Heart right ventricle (tissue), 16 donors: Measurements from ENCODE around the gene MEF2D. TPM values are rescaled to one million over a fixed set of nuclear protein-coding genes. Genes with fewer than 3 reads are reported as not detected.

Source experiments
- ATAC-seq, 8 donors: fragments of 200-7000 bp; cut with Tn5 transposase; one replicate each; pipeline ENCODE4 v1.9.1; 2020; ENCODE audit warnings: mild to moderate bottlenecking in 8 of 8, moderate library complexity in 8 of 8, moderate number of reproducible peaks in 1 of 8
- DNase-seq, 2 donors: peaks; one replicate each; pipeline ENCODE4 v3.0.0-alpha.2; 2020
- H3K27ac ChIP-seq, 10 donors: fragments of 200-600 bp; sonication (generic) in 2 of 10; one replicate each; pipeline versions ENCODE4 v1.5.0 to v1.8.0; 2020 to 2022; ENCODE audit warnings: mild to moderate bottlenecking in 3 of 10
- H3K27me3 ChIP-seq, 7 donors: fragments of 200-600 bp; one replicate each; pipeline ENCODE4 v1.8.0; 2021 to 2022; ENCODE audit warnings: mild to moderate bottlenecking in 2 of 7
- H3K36me3 ChIP-seq, 9 donors: fragments of 200-600 bp; sonication (generic) in 1 of 9; one replicate each; pipeline versions ENCODE4 v1.5.0 to v1.8.0; 2020 to 2022; ENCODE audit warnings: mild to moderate bottlenecking in 2 of 9
- H3K4me1 ChIP-seq, 9 donors: fragments of 200-600 bp; sonication (generic) in 1 of 9; one replicate each; pipeline versions ENCODE4 v1.5.0 to v1.8.0; 2020 to 2022; ENCODE audit warnings: mild to moderate bottlenecking in 4 of 9
- H3K4me3 ChIP-seq, 10 donors: fragments of 200-600 bp; sonication (generic) in 2 of 10; one replicate each; pipeline versions ENCODE4 v1.5.0 to v1.8.0; 2020 to 2022; ENCODE audit warnings: mild to moderate bottlenecking in 7 of 10, moderate library complexity in 2 of 10
- H3K9me3 ChIP-seq, 11 donors: fragments of 200-600 bp in 10 of 11; sonication (generic) in 2 of 11; one replicate each; pipeline versions ENCODE4 v1.5.0 to v1.8.0; 2013 to 2022; ENCODE audit warnings: mild to moderate bottlenecking in 2 of 11, control low read depth in 1 of 11, moderate library complexity in 1 of 11
- CTCF ChIP-seq, 9 donors: fragments of 200-600 bp; sonication (generic) in 2 of 9; IDR thresholded peaks; one replicate each; pipeline versions ENCODE4 v1.5.0 to v1.8.0; 2021 to 2022; ENCODE audit warnings: antibody characterized with exemption in 9 of 9, mild to moderate bottlenecking in 5 of 9, moderate library complexity in 1 of 9
- WGBS, 2 donors: extraction: QIAGEN DNeasy Blood & Tissue Kit; methylation state at CpG; one replicate each; pipeline ENCODE4 v1.1.7; 2013; ENCODE audit warnings: inconsistent platforms in 1 of 2; 5-methylcytosine and 5-hydroxymethylcytosine counted together
- intact Hi-C, 10 donors: fragments of 100-400 bp; cut with DNase I; formaldehyde crosslinking; loops; one replicate each; pipeline versions ENCODE4 v1.11.1 to v1.14.2; 2022
- polyA plus RNA-seq, 2 donors: library from polyadenylated mRNA; stranded (reverse); fragments of 200-250 nt; gene quantifications; one replicate each; pipeline ENCODE4 v1.2.3, GENCODE V29; 2013
- total RNA-seq, 10 donors: library from RNA; stranded (reverse); fragmentation: NEBNext Ultra II Directional in 3 of 10; extraction: Animal tissue kit (Norgen Biotek cat#: 25700) in 3 of 10; gene quantifications; one replicate each; pipeline versions ENCODE4 v1.2.1 to v1.2.4, GENCODE V29; 2021 to 2023
- donor health status: Arrhythmogenic right ventricular cardiomyopathy.
- donor health status: ischemic (EF 13 %, LVEDD 7.1; RV severe dilation, severe dysfunction).
- donor health status: healthy with polysubstance abuse.
- donor health status: DM: no; HTN: yes; CAD: no.
- donor health status: DM: no; HTN: no; CAD: no.
- donor health status: ischemic (EF 25% LVEDD 6.9; RV normal size, moderate dysfunction).
- donor health status: ischemic (EF 25% LVEDD 5.7; RV mildly dilated, moderate dysfunction).
- donor health status: healthy.
- donor health status: DM: yes; HTN: yes; CAD: no.
- donor health status: Ischemic cardiomyopathy.
- donor health status: ischemic (EF 35%, LVEDD 5.7; RV mildly dilated, moderate dysfunction).
- donor health status: nonischemic (EF 11% LVEDD 7.7; RV severe dilation, severe dysfunction).
- donor health status: DM: yes; HTN: yes; CAD: no.
- donor health status: PGD.
- donor health status: ischemic (EF 29% LVEDD 5.4; RV normal size, mild dysfunction).
- donor health status: nonischemic (EF 23%, LVEDD 6.1; RV moderate dilation, normal function).

MEF2D gene
- total and polyA plus RNA-seq, 12 donors, result 31.6 to 127 (median 94.9) TPM

GRCh38 chr1:156479093-156480015 lies 21.2 kb downstream of the MEF2D start:
- intact Hi-C loops, result loop anchor here in 2 of 10 donors (10.0 kb wide), 2 partner anchors 115 to 125 kb away; partner anchors contain the start of genes GPATCH4 (in 1 of the 2) and NAXE (in 1 of the 2)
- 79 to 82% methylated on average over 15 of the region's 15 CpGs for WGBS, 2 donors
- ATAC-seq, result no peak
- Histone ChIP-seq H3K36me3 (peaks cover 5 to 97% (median 83%) of the 10 kb centered on the region in 9 donors), H3K4me1 (peaks cover 42 to 100% (median 92%) of the 10 kb centered on the region in 9 donors), H3K9me3 (no peaks in the 10 kb centered on the region), H3K4me3 (no peak overlapping the region), H3K27me3 (no peaks in the 10 kb centered on the region), H3K27ac (peak overlapping the region in 9 of 10 donors; percentile 17 to 92 (median 73))
- TF ChIP-seq CTCF (IDR thresholded peaks at IDR 0.05), result no peak
- DNase-seq, result no peak

GRCh38 chr1:156478250-156478627 lies 22.3 kb downstream of the MEF2D start:
- no peak for TF ChIP-seq CTCF (IDR thresholded peaks at IDR 0.05)
- ATAC-seq (peak in 5 of 8 donors; percentile 18 to 57 (median 27)), DNase-seq (no peak)
- H3K4me1 ChIP-seq, result peaks cover 42 to 99% (median 88%) of the 10 kb centered on the region in 9 donors
- peaks cover 5 to 100% (median 94%) of the 10 kb centered on the region in 9 donors for H3K36me3 ChIP-seq
- intact Hi-C loops, result no loop called here
- no peaks in the 10 kb centered on the region for H3K27me3 ChIP-seq
- H3K9me3 ChIP-seq, result no peaks in the 10 kb centered on the region
- no peak overlapping the region for H3K4me3 ChIP-seq
- 65 to 67% methylated on average over 8 of the region's 8 CpGs for WGBS, 2 donors
- H3K27ac ChIP-seq, result peak overlapping the region; percentile 33 to 92 (median 75)

GRCh38 chr1:156477526-156478249 lies 22.9 kb downstream of the MEF2D start:
- DNase-seq (no peak), ATAC-seq (no peak)
- H3K27me3 ChIP-seq, result no peaks in the 10 kb centered on the region
- H3K9me3 ChIP-seq, result no peaks in the 10 kb centered on the region
- WGBS, 2 donors, result 58 to 63% methylated on average over 3 of the region's 3 CpGs
- H3K4me3 ChIP-seq, result no peak overlapping the region
- intact Hi-C loops, result loop anchor here in 1 of 10 donors (2.0 kb wide), 1 partner anchor 21 kb away; no protein-coding TSS in a partner anchor
- TF ChIP-seq CTCF (IDR thresholded peaks at IDR 0.05), result no peak
- H3K27ac ChIP-seq, result peak overlapping the region; percentile 33 to 92 (median 75)
- H3K36me3 ChIP-seq, result peaks cover 5 to 100% (median 94%) of the 10 kb centered on the region in 9 donors
- peaks cover 41 to 99% (median 84%) of the 10 kb centered on the region in 9 donors for H3K4me1 ChIP-seq
